IMR-90 (cell line): ENCODE results near the gene BRD1.

ENCODE experiments used
- BHLHE40 ChIP-seq: fragments of 150-350 bp; IDR thresholded peaks from 2 replicates; pipeline ENCODE4 v1.6.1; 2016; ENCODE audit warnings: mild to moderate bottlenecking, low read depth, low read length
- CEBPB ChIP-seq: IDR thresholded peaks from 2 replicates; pipeline ENCODE4 v1.6.1; 2012; ENCODE audit warnings: low read depth, low read length, improper control_type of control experiment
- CTCF ChIP-seq: conservative IDR thresholded peaks from 2 replicates; pipeline ENCODE4 v1.5.1; 2012; ENCODE audit warnings: mild to moderate bottlenecking, low read depth, low read length, improper control_type of control experiment
- MAZ ChIP-seq: IDR thresholded peaks from 2 replicates; pipeline ENCODE4 v1.6.1; 2012; ENCODE audit warnings: low read depth, mild to moderate bottlenecking, low read length, improper control_type of control experiment, moderate library complexity, borderline replicate concordance
- MXI1 ChIP-seq: IDR thresholded peaks from 2 replicates; pipeline ENCODE4 v1.6.1; 2012; ENCODE audit warnings: low read depth, mild to moderate bottlenecking, low read length, moderate library complexity, borderline replicate concordance
- POLR2A ChIP-seq: IDR thresholded peaks from 2 replicates; pipeline ENCODE4 v1.6.1; 2012; ENCODE audit warnings: mild to moderate bottlenecking, low read depth, low read length
- RAD21 ChIP-seq: IDR thresholded peaks from 2 replicates; pipeline ENCODE4 v1.6.1; 2012; ENCODE audit warnings: low read length, improper control_type of control experiment
- RCOR1 ChIP-seq: IDR thresholded peaks from 2 replicates; pipeline ENCODE4 v1.6.1; 2012; ENCODE audit warnings: mild to moderate bottlenecking, low read length, improper control_type of control experiment; ENCODE audit not compliant: insufficient replicate concordance
- RFX5 ChIP-seq: IDR thresholded peaks from 2 replicates; pipeline ENCODE4 v1.8.0; 2012; ENCODE audit warnings: low read depth, mild to moderate bottlenecking, low read length, moderate library complexity
- SMC3 ChIP-seq: fragments of 150-350 bp; IDR thresholded peaks from 2 replicates; pipeline ENCODE4 v1.6.1; 2016; ENCODE audit warnings: low read depth, mild to moderate bottlenecking, antibody characterized with exemption, low read length, moderate library complexity
- USF2 ChIP-seq: fragments of 150-350 bp; IDR thresholded peaks from 2 replicates; pipeline ENCODE4 v1.6.1; 2017; ENCODE audit warnings: mild to moderate bottlenecking, antibody characterized with exemption, low read length, low read depth

GRCh38 chr22:49824936-49825335 lies 2.7 kb downstream of the BRD1 start:
- no peak for TF ChIP-seq CTCF
- no peak for TF ChIP-seq BHLHE40
- TF ChIP-seq POLR2A = no peak
- no peak for TF ChIP-seq MAZ
- no peak for TF ChIP-seq SMC3
- no peak for TF ChIP-seq RFX5
- no peak for TF ChIP-seq CEBPB
- no peak for TF ChIP-seq USF2
- TF ChIP-seq RCOR1 = no peak
- TF ChIP-seq RAD21 = no peak
- TF ChIP-seq MXI1 = no peak
